ENCODE results near the gene AUP1.

- no peak for TF ChIP-seq POLR2A (IDR thresholded peaks at IDR 0.05; ENCODE audit: low read depth, low read length)
- TF ChIP-seq CTCF (conservative IDR thresholded peaks at IDR 0.05; ENCODE audit: low read depth, low read length) = no peak
- no peak for TF ChIP-seq CHD1 (IDR thresholded peaks at IDR 0.05; ENCODE audit: low read depth, low read length)
Observed at GRCh38 chr2:74544634-74545033, 15.1 kb upstream of the AUP1 start.

Data from IMR-90 (cell line).